HTR-8/SVneo (cell line): ENCODE data around the gene SLC35F1.
A peak's percentile ranks its signal among the peaks of the same experiment; 100 is the strongest.
"Not testable (repeated sequence)": the region's sequence is repeated elsewhere in the genome, so short reads cannot be mapped to it uniquely, and the experiment has no call there.

Experiments
- DNase-seq: peaks from one replicate; pipeline ENCODE4 v3.0.0; 2011; ENCODE audit warnings: low spot score, mixed read lengths; ENCODE audit not compliant: insufficient read length
- FAIRE-seq: peaks from 2 replicates; lab custom pipeline; 2011; peaks lifted over from hg19 to GRCh38; lab: Jason Lieb, UNC

Gene SLC35F1

DNA sequence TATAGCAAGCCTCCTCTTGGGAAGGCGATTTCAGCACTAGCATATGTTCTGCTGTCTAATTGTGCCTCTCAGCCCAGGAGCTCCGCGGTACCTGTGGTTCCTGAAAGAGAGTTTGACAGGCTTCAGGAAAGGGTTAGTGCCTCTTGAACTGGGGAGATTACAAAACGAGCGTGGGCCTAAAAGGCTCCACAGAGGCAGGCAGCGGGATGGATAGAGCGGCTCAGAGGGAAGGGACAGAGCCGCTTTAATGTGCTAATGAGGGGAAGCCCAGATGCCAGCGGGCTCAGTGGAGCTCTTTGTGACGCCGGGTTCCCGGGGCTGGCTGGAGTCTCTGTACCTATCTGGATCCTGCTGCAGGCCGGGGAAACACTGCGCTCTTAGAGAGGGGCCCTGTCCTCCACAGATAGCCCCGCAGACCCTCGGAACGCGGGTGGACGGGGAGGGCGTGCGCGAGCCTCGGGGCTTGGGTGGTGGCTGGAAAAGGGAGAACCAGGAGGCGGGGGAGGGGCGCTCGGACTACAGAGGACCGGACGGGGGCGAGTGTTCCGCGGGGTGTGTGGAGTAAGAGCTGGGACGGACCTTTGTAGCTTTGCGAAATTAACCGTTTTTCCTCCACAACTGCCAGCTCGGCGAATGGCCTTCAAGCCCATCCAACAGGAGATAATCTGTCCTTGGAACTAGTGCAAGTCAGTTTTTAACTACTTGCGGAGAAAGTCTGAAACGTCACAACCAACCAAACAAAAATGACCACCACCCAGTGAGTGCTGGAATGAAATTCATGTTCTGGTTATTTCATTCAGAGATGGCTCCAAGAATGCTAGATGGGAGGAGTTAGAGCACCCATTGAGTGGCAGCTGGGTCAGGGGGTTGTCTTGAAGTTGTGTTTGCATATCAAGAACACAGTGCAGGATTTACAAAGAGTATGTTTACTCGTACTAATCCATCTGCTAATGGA, 13.0 kb downstream of the SLC35F1 start:
- no peak for FAIRE-seq
- DNase-seq: no peak

DNA sequence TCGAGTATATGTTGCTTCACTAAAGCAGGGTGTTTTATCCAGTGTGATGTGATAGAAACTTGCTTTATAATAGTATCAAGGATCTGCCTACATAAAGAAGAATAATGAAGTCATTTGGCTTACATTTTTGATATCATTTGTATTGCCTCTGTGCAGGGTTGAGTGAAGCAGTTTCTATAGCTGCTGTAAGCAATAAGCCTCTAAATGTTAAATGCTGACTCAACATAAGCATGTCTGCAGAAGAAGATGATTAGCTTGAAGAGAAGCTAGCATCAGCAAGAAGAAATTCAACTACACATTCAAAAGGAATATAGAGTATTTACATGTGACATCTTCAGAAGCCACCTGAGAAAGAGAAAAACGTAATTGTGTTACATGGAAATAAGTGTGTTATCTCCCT, 17.6 kb downstream of the SLC35F1 start:
- FAIRE-seq (no peak), DNase-seq (no peak)

DNA sequence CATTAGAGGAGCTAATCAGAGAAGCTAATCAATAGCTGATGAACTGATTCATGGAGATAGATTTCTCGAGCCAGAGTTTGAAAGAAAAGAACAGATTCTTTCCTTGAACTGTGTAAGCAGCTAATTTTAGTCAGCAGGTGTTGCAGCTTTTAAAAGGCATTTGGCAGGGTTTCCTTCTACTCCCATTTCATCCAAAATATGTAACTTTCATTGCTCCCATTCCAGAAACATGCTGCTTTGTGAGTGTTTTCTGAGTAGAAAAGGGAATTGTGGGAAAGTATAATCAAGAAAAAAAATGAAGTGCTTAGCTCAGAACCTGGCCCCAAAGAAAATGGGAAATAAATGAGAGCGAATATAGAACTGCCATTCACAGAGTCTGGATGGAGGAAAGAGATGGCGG, 20.8 kb downstream of the SLC35F1 start:
- DNase-seq: no peak
- FAIRE-seq: no peak

DNA sequence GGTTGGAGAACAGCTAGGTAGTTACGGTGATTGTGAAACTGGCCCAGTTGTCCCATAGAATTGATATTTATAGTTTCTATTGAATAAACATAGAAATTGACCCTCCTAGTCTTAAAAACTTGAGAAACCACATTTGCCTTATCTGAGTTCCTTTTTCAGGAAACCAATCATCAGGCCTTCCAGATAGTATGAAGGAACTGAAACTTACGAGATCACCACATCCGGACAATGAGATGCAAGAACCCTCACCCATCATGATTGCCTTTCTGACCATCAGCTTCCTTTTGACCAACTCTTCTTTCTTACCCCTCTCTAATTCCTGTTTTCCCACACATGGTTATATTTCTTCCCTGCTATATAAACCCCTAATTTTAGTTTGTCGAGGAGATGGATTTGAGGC, 21.8 kb downstream of the SLC35F1 start:
- no peak for DNase-seq
- FAIRE-seq: no peak

DNA sequence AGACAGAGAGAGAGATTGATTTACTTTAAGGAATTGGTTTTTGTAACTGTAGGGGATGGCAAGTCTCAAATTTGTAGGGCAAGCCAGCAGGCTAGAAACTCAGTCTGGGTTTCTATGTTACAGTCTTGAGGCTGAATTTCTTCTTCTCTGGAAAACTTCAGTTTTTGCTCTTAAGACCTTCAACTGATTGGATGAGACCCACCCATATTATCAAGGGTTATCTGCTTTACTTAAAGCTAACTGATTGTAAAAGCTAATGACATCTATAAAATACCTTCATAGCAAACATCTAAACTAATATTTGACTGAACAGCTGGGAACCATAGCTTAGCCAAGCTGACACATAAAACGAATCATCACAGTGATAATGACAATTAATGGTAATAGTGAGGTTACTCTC, 22.4 kb downstream of the SLC35F1 start:
- no peak for FAIRE-seq
- DNase-seq: no peak

DNA sequence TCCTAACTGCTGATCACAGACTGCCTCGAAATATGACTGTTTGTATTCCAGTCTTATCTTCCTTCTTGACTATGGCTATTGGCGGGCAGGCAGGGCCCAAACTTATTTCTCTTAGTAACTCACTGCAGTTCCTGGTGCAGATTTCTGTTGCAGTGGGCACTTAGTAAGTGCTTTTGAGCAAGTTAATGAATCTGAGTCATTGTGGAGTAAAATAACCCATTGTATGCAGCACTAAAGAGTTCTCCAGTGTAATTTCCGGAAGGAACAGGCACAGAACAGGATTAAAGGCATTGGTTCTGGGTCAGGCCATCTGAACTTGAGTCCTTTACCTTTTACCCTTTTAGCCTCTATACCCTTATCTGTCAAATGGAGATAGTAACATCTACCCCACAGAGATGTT, 23.6 kb downstream of the SLC35F1 start:
- no peak for FAIRE-seq

DNA sequence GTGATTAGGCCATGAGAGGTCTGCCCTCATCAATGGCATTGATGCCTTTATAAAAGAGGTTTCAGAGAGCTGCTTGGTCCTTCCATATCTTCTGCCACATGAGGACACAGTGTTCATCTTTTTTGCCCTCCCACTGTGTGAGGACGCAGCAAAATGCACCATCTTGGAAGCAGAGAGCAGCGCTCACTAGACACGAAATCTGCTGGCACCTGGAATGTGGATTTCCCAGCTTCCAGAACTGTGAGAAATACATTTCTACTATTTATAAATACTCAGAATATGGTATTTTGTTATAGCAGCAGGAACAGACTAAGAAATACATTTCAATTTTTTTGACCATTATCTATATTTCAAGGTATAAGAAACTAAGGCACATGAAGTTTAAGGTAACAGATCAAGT, 24.9 kb downstream of the SLC35F1 start:
- no peak for FAIRE-seq
- no peak for DNase-seq

More for the DNA sequence above, 23.6 kb downstream of the SLC35F1 start:
- DNase-seq: no peak

DNA sequence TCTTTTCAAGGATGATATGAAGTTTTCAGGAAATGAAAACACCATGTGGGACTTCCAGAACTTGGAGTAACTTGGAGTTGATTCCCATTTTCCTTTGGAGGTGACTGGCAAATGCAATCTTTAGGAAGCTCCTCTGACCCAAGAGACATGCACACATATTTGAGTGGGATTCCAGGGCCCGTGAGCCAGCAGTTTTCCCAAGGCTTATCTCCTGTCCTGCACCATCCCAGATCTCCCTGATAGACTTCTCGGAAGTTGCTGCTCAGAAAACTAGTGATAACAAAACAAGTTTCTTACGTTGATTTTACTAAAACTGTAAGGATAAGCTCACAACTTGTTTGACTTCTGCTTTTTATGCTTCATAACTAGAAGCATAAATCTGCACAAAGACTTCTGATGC, 25.6 kb downstream of the SLC35F1 start:
- DNase-seq (no peak), FAIRE-seq (no peak)

DNA sequence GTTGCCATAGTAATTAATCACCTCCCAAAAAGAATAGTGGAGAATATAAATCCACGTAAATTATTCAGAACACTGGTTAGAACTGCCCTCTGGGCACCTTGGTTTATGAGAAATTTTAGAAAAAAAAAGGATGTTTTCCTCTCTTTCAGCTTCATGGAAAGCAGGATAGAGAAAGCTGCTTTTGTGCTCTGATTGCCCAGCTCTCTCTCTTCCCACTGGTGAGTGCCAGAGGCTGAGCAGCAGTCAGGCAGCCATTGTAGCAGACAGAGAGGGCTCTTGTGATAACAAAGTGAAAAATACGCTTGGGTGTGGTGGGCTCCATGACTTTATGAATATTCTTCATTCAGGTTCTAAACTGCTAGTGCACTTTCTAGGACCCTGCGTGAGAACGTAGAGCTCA, 26.4 kb downstream of the SLC35F1 start:
- DNase-seq (no peak), FAIRE-seq (no peak)

DNA sequence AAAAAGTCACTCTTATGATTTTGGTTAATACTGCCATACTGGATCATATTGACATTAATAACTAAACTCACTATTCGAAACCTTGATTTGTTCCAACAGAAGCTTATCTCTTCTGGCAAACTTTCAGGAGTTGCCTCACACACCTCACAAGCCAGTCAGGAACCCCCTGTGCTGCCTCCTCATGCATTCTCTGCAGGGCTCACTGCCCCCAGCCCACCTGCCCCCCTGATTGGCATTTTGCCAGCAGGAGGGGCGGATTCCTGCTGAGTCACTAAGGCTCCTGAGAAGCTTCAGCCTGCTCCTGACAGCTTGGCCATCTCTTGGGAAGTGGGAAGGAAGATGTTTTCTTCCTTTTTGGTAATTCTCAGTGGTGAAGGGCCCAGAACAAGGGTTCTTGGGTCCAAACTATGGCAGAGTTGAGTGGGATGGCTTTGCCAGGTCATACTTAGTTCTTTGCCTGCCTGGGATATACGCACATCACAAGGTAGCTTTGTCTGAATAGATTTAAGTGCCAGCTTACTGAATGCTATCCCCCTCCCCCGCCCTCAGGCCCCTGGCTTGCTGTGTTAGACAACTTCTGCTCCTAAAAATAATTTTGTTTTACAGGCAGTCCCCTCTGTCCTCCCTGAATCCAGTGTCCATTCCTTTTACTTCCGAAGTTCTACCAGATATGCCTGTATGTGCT, 31.4 kb downstream of the SLC35F1 start:
- DNase-seq: no peak
- no peak for FAIRE-seq

DNA sequence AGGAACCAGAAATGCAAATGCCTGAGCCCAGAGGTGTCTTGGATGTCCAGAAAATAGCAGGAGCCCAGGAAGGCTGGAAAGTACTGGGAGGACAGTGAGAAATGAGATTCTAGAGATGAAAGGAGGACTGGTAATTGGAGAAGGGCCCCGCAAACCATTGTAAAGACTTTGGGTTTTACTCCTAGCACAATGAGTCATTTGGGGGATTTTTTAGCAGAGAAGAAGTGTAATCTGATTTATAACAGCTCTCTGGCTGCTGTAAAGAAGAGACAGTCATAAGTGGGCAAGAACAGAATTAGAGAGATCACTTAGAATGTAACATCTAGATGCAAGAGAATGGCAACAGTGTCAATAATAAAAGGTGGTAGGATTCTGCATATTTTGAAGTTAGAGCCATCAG, 40.2 kb downstream of the SLC35F1 start:
- FAIRE-seq (no peak), DNase-seq (no peak)

DNA sequence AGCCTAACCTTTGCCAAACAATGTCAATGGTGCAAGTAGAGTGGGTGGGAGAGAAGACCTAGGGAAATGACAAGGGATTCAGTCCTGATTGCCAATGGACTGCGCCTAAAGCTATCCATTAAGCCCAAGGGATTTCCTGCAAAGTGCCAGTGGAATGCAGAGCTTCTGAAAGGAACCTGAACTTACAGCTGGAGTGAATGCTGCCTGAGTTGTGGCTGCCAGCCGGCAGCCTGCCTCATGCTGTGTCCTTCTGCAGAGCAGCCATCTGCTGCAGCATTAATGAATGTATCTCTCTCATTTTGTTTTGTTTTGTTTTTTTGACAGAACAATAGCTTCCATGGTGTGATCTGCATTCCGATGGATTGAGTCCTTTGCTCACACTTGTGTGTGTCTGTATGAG, 44.7 kb downstream of the SLC35F1 start:
- DNase-seq (no peak), FAIRE-seq (peak; percentile 46)

DNA sequence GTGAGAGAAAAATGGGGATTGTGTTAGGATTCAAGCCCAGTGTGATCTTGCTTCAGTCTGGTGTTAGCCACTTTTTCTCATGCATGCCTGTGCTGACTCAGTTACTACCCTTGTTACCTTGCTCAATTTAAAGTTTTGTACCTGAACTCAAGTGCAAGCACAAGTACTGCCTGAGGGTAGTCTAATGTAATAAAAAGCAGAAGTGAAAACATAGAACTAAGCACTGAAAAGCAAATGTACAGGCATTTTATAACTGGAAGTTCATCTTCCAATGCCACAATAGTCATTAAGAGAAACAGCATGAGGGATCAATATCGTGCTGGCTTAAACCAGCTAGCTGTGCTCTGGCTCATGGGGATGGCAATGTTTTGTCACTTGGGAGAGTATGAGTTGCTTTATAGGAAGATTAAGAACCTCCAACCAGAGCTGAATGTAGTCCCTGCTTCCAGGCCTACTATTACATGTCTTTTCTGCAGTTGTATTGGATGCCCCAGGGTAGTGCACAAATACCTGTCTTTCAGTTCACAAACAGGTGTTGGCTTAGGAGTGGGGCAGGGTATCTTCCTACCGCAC, 48.7 kb downstream of the SLC35F1 start:
- no peak for FAIRE-seq
- DNase-seq: no peak

DNA sequence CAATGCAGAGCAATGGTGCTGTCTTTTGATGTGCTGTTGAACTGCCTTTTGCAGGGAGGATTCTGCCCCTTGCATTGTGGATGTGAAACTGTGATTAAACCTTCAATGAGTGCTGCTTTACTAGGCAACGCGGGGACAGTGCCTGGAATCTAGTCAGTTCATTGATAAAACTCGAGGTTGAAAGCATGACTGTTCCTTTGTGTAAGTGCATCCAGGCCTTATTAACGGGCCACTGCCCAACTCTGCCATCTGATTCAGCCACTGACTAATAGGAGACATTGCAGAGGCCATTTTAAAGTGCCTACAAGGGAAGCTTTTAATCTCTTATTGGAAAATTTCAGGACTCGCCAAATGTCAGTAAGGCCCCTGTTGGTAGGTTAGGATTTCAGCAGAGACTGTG, 49.3 kb downstream of the SLC35F1 start:
- no peak for DNase-seq
- FAIRE-seq: no peak

DNA sequence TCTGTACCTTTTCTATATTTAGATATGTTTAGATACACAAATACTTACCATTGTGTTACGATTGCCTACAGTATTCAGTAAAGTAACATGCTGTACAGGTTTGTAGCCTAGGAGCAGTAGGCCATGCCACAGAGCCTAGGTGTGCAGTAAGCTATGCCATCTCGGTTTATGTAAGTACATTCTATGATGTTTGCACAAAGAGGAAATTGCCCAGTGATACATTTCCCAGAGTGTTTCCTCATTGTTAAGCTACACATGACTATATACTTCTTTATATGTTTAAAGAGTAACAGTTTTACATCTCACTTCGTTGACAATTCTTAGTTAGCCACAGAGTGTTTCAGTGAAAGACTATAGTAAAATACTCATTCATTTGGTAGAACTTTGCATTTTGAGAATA, 51.5 kb downstream of the SLC35F1 start:
- no peak for FAIRE-seq
- no peak for DNase-seq

DNA sequence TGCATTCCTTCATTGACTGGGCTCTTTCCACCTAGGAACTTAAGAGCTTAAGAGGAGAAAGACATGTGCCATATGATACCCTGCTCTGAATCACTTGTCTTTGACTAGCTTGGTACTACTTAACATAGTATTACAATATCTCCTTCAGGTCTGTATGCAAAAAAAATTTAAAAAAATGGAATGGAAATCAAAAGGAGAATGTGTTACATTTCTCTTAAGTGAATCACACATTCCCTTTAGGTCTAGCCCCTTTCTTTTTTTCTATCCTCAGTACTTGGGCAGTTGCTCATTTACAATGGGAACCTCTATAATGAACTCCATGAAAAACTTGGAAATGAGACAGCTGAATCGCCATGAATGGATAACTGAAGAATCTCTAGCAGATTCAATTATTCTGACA, 53.8 kb downstream of the SLC35F1 start:
- DNase-seq (no peak), FAIRE-seq (no peak)

DNA sequence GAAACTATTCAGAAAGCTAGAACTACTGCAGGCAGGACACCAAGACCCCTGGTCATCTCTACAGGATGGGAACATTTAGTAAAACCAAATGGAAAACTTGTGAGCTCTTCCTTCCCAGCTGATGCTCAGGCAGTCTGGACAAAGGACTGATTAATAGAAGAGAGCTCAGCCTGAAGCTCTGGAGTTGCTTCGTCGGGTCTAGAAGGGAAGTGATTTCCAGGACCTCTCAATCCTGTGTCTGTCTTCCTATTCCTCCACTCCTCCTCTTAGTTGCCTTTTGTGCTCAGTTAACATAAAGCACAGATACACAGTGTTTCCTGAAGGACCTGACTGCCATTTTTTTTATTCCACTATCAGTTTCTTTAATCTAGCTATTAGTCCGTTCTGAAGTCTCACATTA, 54.2 kb downstream of the SLC35F1 start:
- FAIRE-seq: no peak
- no peak for DNase-seq

DNA sequence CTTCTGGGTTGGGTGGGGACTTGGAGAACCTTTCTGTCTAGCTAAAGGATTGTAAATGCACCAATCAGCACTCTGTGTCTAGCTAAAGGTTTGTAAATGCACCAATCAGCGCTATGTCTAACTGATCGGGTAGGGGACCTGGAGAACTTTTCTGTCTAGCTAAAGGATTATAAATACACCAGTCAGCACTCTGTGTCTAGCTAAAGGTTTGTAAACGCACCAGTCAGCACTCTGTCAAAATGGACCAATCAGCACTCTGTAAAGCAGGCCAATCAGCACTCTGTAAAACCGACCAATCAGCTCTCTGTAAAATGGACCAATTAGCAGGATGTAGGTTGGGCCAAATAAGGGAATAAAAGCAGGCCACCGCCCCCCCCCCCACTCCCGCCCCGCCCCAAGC, 58.7 kb downstream of the SLC35F1 start:
- FAIRE-seq, DNase-seq: not testable (repeated sequence)

DNA sequence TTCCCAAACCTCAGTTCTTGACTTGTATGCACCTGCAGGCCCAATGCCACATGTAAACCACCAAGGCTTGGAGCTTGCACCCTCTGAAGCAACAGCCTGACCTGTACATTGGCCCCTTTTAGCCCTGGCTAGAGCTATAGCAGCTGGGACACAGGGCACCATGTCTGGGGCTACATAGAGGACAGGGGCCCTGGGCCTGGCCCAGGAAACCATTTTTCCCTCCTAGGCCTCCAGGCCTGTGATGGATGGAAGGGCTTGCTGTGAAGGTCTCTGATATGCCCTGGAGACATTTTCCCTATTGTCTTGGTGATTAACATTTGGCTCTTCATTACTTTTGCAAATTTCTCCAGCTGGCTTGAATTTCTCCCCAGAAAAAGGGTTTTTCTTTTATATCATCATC, 64.6 kb downstream of the SLC35F1 start:
- DNase-seq (no peak), FAIRE-seq (no peak)

DNA sequence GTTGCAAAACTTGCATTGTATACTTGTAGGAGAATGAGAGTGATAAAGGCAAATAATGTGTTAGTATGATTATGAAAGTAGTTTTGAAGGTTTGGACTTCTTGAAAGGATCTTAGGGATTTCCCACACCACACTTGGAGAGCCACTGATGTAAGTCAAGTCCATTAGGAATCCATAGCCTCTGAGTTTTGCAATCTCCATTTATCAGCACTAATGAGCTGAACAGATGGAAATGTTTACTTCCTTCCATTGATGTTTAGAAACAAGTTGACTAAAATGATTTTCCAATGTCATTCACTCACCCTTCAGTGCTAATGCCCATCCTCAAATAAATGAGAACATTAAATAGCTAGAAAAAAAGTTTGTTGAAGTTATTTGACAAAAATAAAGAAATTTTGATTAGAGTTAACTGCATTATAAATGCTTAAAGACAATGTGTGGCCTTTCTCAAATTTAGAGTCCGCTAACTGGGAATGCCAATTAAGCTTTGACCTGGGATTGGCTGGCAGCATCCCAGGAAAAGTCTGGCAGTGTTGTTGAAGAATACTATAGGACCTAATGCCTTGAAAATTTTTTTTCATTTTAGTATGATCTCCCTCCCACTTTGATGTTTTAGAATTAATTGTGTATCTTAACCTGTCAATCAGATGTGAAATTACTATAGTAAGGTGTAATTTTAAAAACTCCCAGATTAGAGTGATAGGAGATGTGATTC, 68.0 kb downstream of the SLC35F1 start:
- FAIRE-seq: no peak
- no peak for DNase-seq
